Activated CD8-positive, alpha-beta memory T cell treated with anti-CD3 and anti-CD28 coated beads, Interleukin-2, amount 50 U/mL, for 1 hour (primary cell): ENCODE measurements around the gene RAB38.

ENCODE experiments used
- DNase-seq: peaks from one replicate; pipeline ENCODE4 v3.0.0-alpha.2; 2020; ENCODE audit errors: extremely low read depth

The RAB38 gene

GRCh38 chr11:88103337-88104206, 71.7 kb downstream of the RAB38 start:
- DNase-seq, result no peak

- no peak for DNase-seq
These were observed 72.7 kb downstream of the RAB38 start for GRCh38 chr11:88102598-88102934.

- DNase-seq, result no peak
These were observed 73.2 kb downstream of the RAB38 start for GRCh38 chr11:88101881-88102597.

- no peak for DNase-seq
These were observed 75.1 kb downstream of the RAB38 start for GRCh38 chr11:88100151-88100550.

GRCh38 chr11:88098289-88098688, 77.0 kb downstream of the RAB38 start:
- no peak for DNase-seq

GRCh38 chr11:88089134-88089533, 86.1 kb downstream of the RAB38 start:
- DNase-seq, result no peak

- DNase-seq, result no peak
These were observed 87.9 kb downstream of the RAB38 start for GRCh38 chr11:88087337-88087736.

GRCh38 chr11:88086297-88086696, 88.9 kb downstream of the RAB38 start:
- no peak for DNase-seq

GRCh38 chr11:88070437-88070836, 104.8 kb downstream of the RAB38 start:
- no peak for DNase-seq

- no peak for DNase-seq
These were observed 106.2 kb downstream of the RAB38 start for GRCh38 chr11:88068848-88069554.

- no peak for DNase-seq
These were observed 109.2 kb downstream of the RAB38 start for GRCh38 chr11:88066090-88066489.

- DNase-seq, result no peak
These were observed 111.0 kb downstream of the RAB38 start for GRCh38 chr11:88064097-88064705.
